T-cell (primary cell): Measurements from ENCODE around the gene APOBEC3F. TPM values are rescaled to one million over a fixed set of nuclear protein-coding genes. Genes with fewer than 3 reads are reported as not detected.

Experiments
- ATAC-seq, 4 experiments: fragments of 200-7000 bp in 3 of 4; fragments of 150-1000 bp in 1 of 4; cut with Tn5 transposase; replicated peaks in 1 of 4; 1 replicate in 3 of 4; 2 replicates in 1 of 4; pipeline ENCODE4 v1.10.0; 2021; ENCODE audit warnings: moderate library complexity in 3 of 4, mild to moderate bottlenecking in 2 of 4, moderate number of reproducible peaks in 1 of 4
- CTCF ChIA-PET, 2 donors: fragments of 300-600 bp; sonication (Branson Sonifier 250); formaldehyde crosslinking; loops; one replicate each; lab custom pipeline; 2022; ENCODE audit warnings: antibody characterized with exemption in 2 of 2; lab: Charles Lee
- POLR2A ChIA-PET, 2 donors: fragments of 300-600 bp; sonication (Branson Sonifier 250); formaldehyde crosslinking; loops; one replicate each; lab custom pipeline; 2022; ENCODE audit warnings: antibody characterized with exemption in 2 of 2; lab: Charles Lee
- DNase-seq, 35 experiments: peaks; one replicate each; pipeline versions ENCODE4 v3.0.0 to v3.0.0-alpha.2; 2013 to 2023
- H3K27ac ChIP-seq: one replicate; pipeline ENCODE4 v1.5.1; 2013; ENCODE audit warnings: low read length
- H3K27me3 ChIP-seq, 2 experiments: replicated peaks in 1 of 2; 1 replicate in 1 of 2; 2 replicates in 1 of 2; pipeline versions ENCODE4 v1.6.1 to v1.7.0; 2013; ENCODE audit warnings: low read length in 1 of 2, mixed read lengths in 1 of 2; ENCODE audit not compliant: control insufficient read depth in 2 of 2, insufficient read depth in 2 of 2; ENCODE audit errors: extremely low read depth in 1 of 2
- H3K36me3 ChIP-seq, 2 donors: 1 replicate in 1 of 2; 2 replicates in 1 of 2; pipeline versions ENCODE4 v1.6.1 to v1.7.0; 2013; ENCODE audit warnings: low read length in 1 of 2; ENCODE audit not compliant: control insufficient read depth in 2 of 2, insufficient read depth in 1 of 2; ENCODE audit errors: extremely low read depth in 1 of 2
- H3K4me1 ChIP-seq, 2 experiments: 1 replicate in 1 of 2; 2 replicates in 1 of 2; pipeline versions ENCODE4 v1.6.1 to v1.7.0; 2013; ENCODE audit warnings: low read length in 2 of 2, mixed read lengths in 1 of 2; ENCODE audit not compliant: insufficient read depth in 2 of 2, control insufficient read depth in 1 of 2; ENCODE audit errors: extremely low read depth in 1 of 2
- H3K4me3 ChIP-seq, 2 donors: 1 replicate in 1 of 2; 2 replicates in 1 of 2; pipeline versions ENCODE4 v1.5.1 to v1.7.0; 2013; ENCODE audit warnings: mild to moderate bottlenecking in 2 of 2, low read length in 1 of 2, moderate library complexity in 1 of 2; ENCODE audit not compliant: control insufficient read depth in 1 of 2; ENCODE audit errors: extremely low read depth in 1 of 2
- H3K9me3 ChIP-seq: 2 replicates; pipeline ENCODE4 v1.7.0; 2013
- H3K27ac Mint-ChIP-seq, 2 donors: one replicate each; pipeline ENCODE4 v1.8.0; 2020 to 2021; ENCODE audit warnings: mild to moderate bottlenecking in 2 of 2, mixed read lengths in 2 of 2
- H3K27me3 Mint-ChIP-seq, 2 donors: one replicate each; pipeline ENCODE4 v1.8.0; 2021 to 2022; ENCODE audit warnings: mixed read lengths in 2 of 2
- H3K36me3 Mint-ChIP-seq: one replicate; pipeline ENCODE4 v1.8.0; 2021; ENCODE audit warnings: mixed read lengths
- H3K4me1 Mint-ChIP-seq, 3 donors: one replicate each; pipeline ENCODE4 v1.8.0; 2020 to 2022; ENCODE audit warnings: mixed read lengths in 3 of 3, mild to moderate bottlenecking in 1 of 3
- H3K4me3 Mint-ChIP-seq, 3 donors: one replicate each; pipeline ENCODE4 v1.8.0; 2020 to 2022; ENCODE audit warnings: mild to moderate bottlenecking in 3 of 3, mixed read lengths in 3 of 3, moderate library complexity in 3 of 3
- H3K9me3 Mint-ChIP-seq, 3 donors: one replicate each; pipeline ENCODE4 v1.8.0; 2020 to 2022; ENCODE audit warnings: mixed read lengths in 3 of 3
- WGBS: methylation state at CpG from one replicate; pipeline ENCODE4 v1.1.5; 2013; ENCODE audit warnings: missing lambda C conversion rate; ENCODE audit not compliant: insufficient coverage; 5-methylcytosine and 5-hydroxymethylcytosine counted together
- total RNA-seq, 35 experiments: library from RNA in 6 of 35; stranded (reverse) in 6 of 35; fragments of 120-200 nt in 1 of 35; gene quantifications; one replicate each; pipeline versions ENCODE4 v1.2.1 to v1.2.4 and lab custom pipeline; 2013 to 2026

The APOBEC3F gene
- total RNA-seq, 5 donors from 2014 or later (not counting 1 experiment from before 2014, with no cell fraction given), result 14.3 to 29.1 (median 18.5) TPM

DNA sequence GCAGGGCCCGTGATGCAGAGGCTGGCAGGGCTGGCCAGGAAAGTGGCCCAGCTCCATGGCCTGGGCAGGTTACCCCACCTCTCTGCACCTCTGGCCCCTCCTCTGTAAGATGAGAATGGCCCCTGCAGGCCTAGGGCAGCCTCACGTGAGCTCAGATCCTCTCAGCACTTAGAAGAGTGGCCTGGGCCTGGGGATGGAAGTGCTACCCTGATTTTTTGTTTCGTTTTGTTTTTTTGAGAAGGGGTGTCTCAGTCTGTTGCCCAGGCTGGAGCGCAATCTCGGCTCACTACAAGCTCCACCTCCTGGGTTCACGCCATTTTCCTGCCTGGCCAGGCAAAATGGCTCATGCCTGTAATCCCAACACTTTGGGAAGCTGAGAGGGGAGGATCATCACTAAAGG lies 57.4 kb downstream of the APOBEC3F start:
- Histone ChIP-seq H3K9me3 (no peaks in the 10 kb centered on the region), H3K36me3 (no peaks in the 10 kb centered on the region), H3K27ac (peak overlapping the region; percentile 95), H3K27me3 (no peaks in the 10 kb centered on the region), H3K4me1 (peaks cover 16 to 76% of the 10 kb centered on the region in 2 experiments), H3K4me3 (no peak overlapping the region)
- peak overlapping the region; percentile 92 to 94 for H3K27ac Mint-ChIP-seq
- 65% methylated on average over 3 of the region's 6 CpGs for WGBS
- ChIA-PET POLR2A (interaction anchor here in 1 of 2 donors (1.2 kb wide), 1 partner anchor 17 kb away, joined by 3 read pairs; no protein-coding TSS in a partner anchor), CTCF (interaction anchor here in 1 of 2 donors (1.0 kb wide), 1 partner anchor 21 kb away, joined by 4 read pairs; no protein-coding TSS in a partner anchor)
- H3K4me3 Mint-ChIP-seq, result peak overlapping the region in 1 of 3 donors; percentile 56
- no peak for DNase-seq
- H3K36me3 Mint-ChIP-seq, result no peaks in the 10 kb centered on the region
- no peaks in the 10 kb centered on the region for H3K9me3 Mint-ChIP-seq
- peaks cover 66 to 74% (median 67%) of the 10 kb centered on the region in 3 donors for H3K4me1 Mint-ChIP-seq
- no peak for ATAC-seq
- no peaks in the 10 kb centered on the region for H3K27me3 Mint-ChIP-seq

DNA sequence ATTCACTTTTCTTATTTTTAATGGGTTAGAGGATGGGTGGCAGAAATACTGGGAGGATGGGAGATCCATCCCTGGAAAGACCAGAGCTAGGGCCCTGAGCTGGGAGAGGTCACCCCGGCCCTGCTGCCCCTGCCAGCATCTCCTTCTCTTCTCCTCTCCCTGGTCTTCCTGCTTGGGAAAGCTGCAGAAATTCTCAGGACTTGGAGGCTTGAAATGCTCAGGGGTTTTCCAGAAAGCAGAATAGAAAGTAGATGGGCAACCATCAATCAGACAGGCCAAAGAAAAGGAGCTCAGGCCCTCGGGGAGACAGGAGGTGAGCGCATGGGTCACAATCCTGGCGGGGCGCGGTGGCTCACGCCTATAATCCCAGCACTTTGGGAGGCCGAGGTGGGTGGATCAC lies 57.9 kb downstream of the APOBEC3F start:
- 72% methylated on average over 8 of the region's 8 CpGs for WGBS
- H3K9me3 ChIP-seq, result no peaks in the 10 kb centered on the region
- CTCF ChIA-PET, result interaction anchor here in 1 of 2 donors (1.0 kb wide), 1 partner anchor 20 kb away, joined by 4 read pairs; no protein-coding TSS in a partner anchor
- no peaks in the 10 kb centered on the region for H3K36me3 ChIP-seq
- Mint-ChIP-seq H3K36me3 (no peaks in the 10 kb centered on the region), H3K27me3 (no peaks in the 10 kb centered on the region), H3K4me3 (peak overlapping the region in 1 of 3 donors; percentile 24), H3K27ac (peak overlapping the region; percentile 84 to 94), H3K9me3 (no peaks in the 10 kb centered on the region), H3K4me1 (peaks cover 64 to 70% (median 64%) of the 10 kb centered on the region in 3 donors)
- H3K4me3 ChIP-seq, result no peak overlapping the region
- ATAC-seq, result no peak
- H3K27me3 ChIP-seq, result no peaks in the 10 kb centered on the region
- no peak for DNase-seq
- POLR2A ChIA-PET, result interaction anchor here in 1 of 2 donors (0.5 to 1.2 kb wide), 2 partner anchors 18 to 20 kb away, joined by 3 to 5 read pairs; no protein-coding TSS in a partner anchor
- H3K27ac ChIP-seq, result peak overlapping the region; percentile 95
- peaks cover 16 to 71% of the 10 kb centered on the region in 2 experiments for H3K4me1 ChIP-seq

DNA sequence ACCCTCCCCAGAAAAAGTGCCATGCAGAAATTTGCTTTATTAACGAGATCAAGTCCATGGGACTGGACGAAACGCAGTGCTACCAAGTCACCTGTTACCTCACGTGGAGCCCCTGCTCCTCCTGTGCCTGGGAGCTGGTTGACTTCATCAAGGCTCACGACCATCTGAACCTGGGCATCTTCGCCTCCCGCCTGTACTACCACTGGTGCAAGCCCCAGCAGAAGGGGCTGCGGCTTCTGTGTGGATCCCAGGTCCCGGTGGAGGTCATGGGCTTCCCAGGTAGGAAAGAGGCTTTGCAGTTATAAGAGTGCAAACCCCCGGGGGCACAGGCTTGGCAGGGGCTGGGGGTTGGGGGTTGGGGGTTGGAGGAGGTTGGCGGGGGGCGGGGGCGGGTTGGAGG lies 60.6 kb downstream of the APOBEC3F start:
- Mint-ChIP-seq H3K9me3 (no peaks in the 10 kb centered on the region), H3K4me3 (no peak overlapping the region), H3K36me3 (no peaks in the 10 kb centered on the region), H3K27ac (no peak overlapping the region), H3K27me3 (no peaks in the 10 kb centered on the region), H3K4me1 (peaks cover 39 to 47% (median 44%) of the 10 kb centered on the region in 3 donors)
- DNase-seq, result no peak
- H3K27me3 ChIP-seq, result no peaks in the 10 kb centered on the region
- H3K4me1 ChIP-seq, result peaks cover 13 to 44% of the 10 kb centered on the region in 2 experiments
- ChIA-PET POLR2A (no interaction called here), CTCF (no interaction called here)
- H3K4me3 ChIP-seq, result no peak overlapping the region
- H3K27ac ChIP-seq, result no peak overlapping the region
- ATAC-seq, result no peak
- H3K9me3 ChIP-seq, result no peaks in the 10 kb centered on the region
- H3K36me3 ChIP-seq, result no peaks in the 10 kb centered on the region
- 98% methylated on average over 7 of the region's 13 CpGs for WGBS

GRCh38 chr22:39103431-39103830 lies 62.8 kb downstream of the APOBEC3F start:
- POLR2A ChIA-PET, result no interaction called here
- no peaks in the 10 kb centered on the region for H3K9me3 ChIP-seq
- no peaks in the 10 kb centered on the region for H3K36me3 Mint-ChIP-seq
- no peaks in the 10 kb centered on the region for H3K27me3 Mint-ChIP-seq
- WGBS, result 100% methylated on average over 2 of the region's 2 CpGs
- H3K27ac ChIP-seq, result no peak overlapping the region
- peaks cover 20 to 28% (median 26%) of the 10 kb centered on the region in 3 donors for H3K4me1 Mint-ChIP-seq
- CTCF ChIA-PET, result no interaction called here
- DNase-seq (no peak), ATAC-seq (no peak)
- H3K4me1 ChIP-seq, result peaks cover 3 to 22% of the 10 kb centered on the region in 2 experiments
- H3K27me3 ChIP-seq, result no peaks in the 10 kb centered on the region
- no peak overlapping the region for H3K27ac Mint-ChIP-seq
- no peaks in the 10 kb centered on the region for H3K9me3 Mint-ChIP-seq
- H3K36me3 ChIP-seq, result no peaks in the 10 kb centered on the region
- no peak overlapping the region for H3K4me3 ChIP-seq
- H3K4me3 Mint-ChIP-seq, result no peak overlapping the region

Other genes with a start within 250 kb of the APOBEC3F start
- 10 to 100 TPM in 2 of 5 donors, 1 to 10 TPM in 3; 5.4 to 13.0 (median 8.8) TPM for gene DNAL4, start 246.7 kb upstream of the APOBEC3F start, total RNA-seq
- 10 to 100 TPM in 2 of 5 donors, 1 to 10 TPM in 3; 4.9 to 13.2 (median 9.1) TPM for gene NPTXR, start 196.8 kb upstream of the APOBEC3F start, total RNA-seq
- 10 to 100 TPM; 41.2 to 92.0 (median 87.1) TPM for gene CBX6, start 168.6 kb upstream of the APOBEC3F start, total RNA-seq
- gene APOBEC3A, start 83.3 kb upstream of the APOBEC3F start, total RNA-seq, result not detected
- 1 to 10 TPM; 1.4 to 2.4 (median 1.9) TPM for gene APOBEC3B, start 58.5 kb upstream of the APOBEC3F start, total RNA-seq
- 10 to 100 TPM; 32.9 to 61.7 (median 52.1) TPM for gene APOBEC3C, start 26.6 kb upstream of the APOBEC3F start, total RNA-seq
- 10 to 100 TPM; 17.1 to 27.2 (median 24.4) TPM for gene APOBEC3D, start 19.7 kb upstream of the APOBEC3F start, total RNA-seq
- 10 to 100 TPM; 29.7 to 71.3 (median 62.7) TPM for gene APOBEC3G, start 36.4 kb downstream of the APOBEC3F start, total RNA-seq
- gene APOBEC3H, start 56.4 kb downstream of the APOBEC3F start, total RNA-seq, result 1 to 10 TPM; 1.1 to 6.9 (median 6.1) TPM
- gene CBX7, start 111.8 kb downstream of the APOBEC3F start, total RNA-seq, result 100 to 1,000 TPM in 3 of 5 donors, 10 to 100 TPM in 2; 67.4 to 160 (median 149) TPM
- gene PDGFB, start 204.1 kb downstream of the APOBEC3F start, total RNA-seq, result 10 to 100 TPM in 2 of 5 donors, 1 to 10 TPM in 3; 2.9 to 18.3 (median 4.6) TPM